Keratinocyte (primary cell): ENCODE data around the gene GINS1.

Experiments
- EZH2 ChIP-seq: IDR thresholded peaks from one replicate; pipeline ENCODE4 v1.6.1; 2012; ENCODE audit warnings: inconsistent platforms, mild to moderate bottlenecking, low read length, moderate library complexity
- TF ChIP-seq, protein P1 (sequence below), 3 experiments: IDR thresholded peaks in 1 of 3; conservative IDR thresholded peaks in 1 of 3; optimal IDR thresholded peaks in 1 of 3; 2 replicates in 2 of 3; 3 replicates in 1 of 3; pipeline versions ENCODE3 to v1.5.1; 2011; ENCODE audit warnings: low read length in 3 of 3, mild to moderate bottlenecking in 3 of 3, moderate library complexity in 2 of 3, control low read depth in 1 of 3, inconsistent platforms in 1 of 3; ENCODE audit not compliant: insufficient read depth in 2 of 3; ENCODE audit errors: extremely low read depth in 1 of 3

DNA sequence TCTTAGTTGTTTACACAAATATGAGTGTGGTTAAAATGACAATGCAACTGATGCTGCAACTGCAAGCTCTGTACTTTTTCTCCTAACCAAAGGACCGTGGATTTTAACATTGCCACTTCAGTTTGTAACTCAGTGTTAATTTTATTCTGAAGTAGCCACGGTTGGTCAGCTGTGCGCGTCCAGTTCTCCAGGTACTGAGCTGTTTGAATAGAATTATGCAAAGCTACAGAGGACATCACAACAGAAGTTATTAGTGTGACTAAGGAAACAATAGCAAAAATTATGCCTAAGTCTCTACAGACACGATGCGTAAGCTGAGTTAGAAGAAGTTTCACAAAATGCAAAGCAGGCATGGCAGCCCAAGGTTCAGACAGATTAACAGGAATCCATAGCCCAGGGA, 12.5 kb upstream of the GINS1 start:
- TF ChIP-seq, protein P1, sequence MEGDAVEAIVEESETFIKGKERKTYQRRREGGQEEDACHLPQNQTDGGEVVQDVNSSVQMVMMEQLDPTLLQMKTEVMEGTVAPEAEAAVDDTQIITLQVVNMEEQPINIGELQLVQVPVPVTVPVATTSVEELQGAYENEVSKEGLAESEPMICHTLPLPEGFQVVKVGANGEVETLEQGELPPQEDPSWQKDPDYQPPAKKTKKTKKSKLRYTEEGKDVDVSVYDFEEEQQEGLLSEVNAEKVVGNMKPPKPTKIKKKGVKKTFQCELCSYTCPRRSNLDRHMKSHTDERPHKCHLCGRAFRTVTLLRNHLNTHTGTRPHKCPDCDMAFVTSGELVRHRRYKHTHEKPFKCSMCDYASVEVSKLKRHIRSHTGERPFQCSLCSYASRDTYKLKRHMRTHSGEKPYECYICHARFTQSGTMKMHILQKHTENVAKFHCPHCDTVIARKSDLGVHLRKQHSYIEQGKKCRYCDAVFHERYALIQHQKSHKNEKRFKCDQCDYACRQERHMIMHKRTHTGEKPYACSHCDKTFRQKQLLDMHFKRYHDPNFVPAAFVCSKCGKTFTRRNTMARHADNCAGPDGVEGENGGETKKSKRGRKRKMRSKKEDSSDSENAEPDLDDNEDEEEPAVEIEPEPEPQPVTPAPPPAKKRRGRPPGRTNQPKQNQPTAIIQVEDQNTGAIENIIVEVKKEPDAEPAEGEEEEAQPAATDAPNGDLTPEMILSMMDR (optimal IDR thresholded peaks at IDR 0.05 in 1 of 3, IDR thresholded peaks at IDR 0.05 in 1 of 3, conservative IDR thresholded peaks at IDR 0.05 in 1 of 3; ENCODE audit: extremely low read depth in 1 of 3, insufficient read depth in 2 of 3, low read length in 3 of 3), result no peak
- TF ChIP-seq EZH2, result no peak
